NCI-H1048 (cell line): ENCODE measurements around the gene TMTC3.

Experiments used
- DNase-seq: peaks from one replicate; lab custom pipeline; 2025; lab: John Stamatoyannopoulos, UW

TMTC3 gene

GRCh38 chr12:88227263-88227662, 85.2 kb downstream of the TMTC3 start:
- DNase-seq: no peak

GRCh38 chr12:88227871-88228270, 85.8 kb downstream of the TMTC3 start:
- no peak for DNase-seq

- no peak for DNase-seq
These were observed 86.6 kb downstream of the TMTC3 start for GRCh38 chr12:88228720-88229119.

GRCh38 chr12:88230271-88230670, 88.2 kb downstream of the TMTC3 start:
- DNase-seq: no peak

- no peak for DNase-seq
These were observed 93.2 kb downstream of the TMTC3 start for GRCh38 chr12:88235183-88235833.

GRCh38 chr12:88237954-88238353, 95.8 kb downstream of the TMTC3 start:
- no peak for DNase-seq

GRCh38 chr12:88238406-88238805, 96.3 kb downstream of the TMTC3 start:
- no peak for DNase-seq

- no peak for DNase-seq
These were observed 99.9 kb downstream of the TMTC3 start for GRCh38 chr12:88241862-88242570.

GRCh38 chr12:88242571-88242925, 100.4 kb downstream of the TMTC3 start:
- DNase-seq: no peak

GRCh38 chr12:88242939-88243338, 100.8 kb downstream of the TMTC3 start:
- DNase-seq: no peak

- DNase-seq: no peak
These were observed 101.9 kb downstream of the TMTC3 start for GRCh38 chr12:88243982-88244381.

- no peak for DNase-seq
These were observed 103.8 kb downstream of the TMTC3 start for GRCh38 chr12:88245905-88246304.

- no peak for DNase-seq
These were observed 105.1 kb downstream of the TMTC3 start for GRCh38 chr12:88247241-88247643.

GRCh38 chr12:88248606-88249005, 106.5 kb downstream of the TMTC3 start:
- no peak for DNase-seq
